AG04450 (cell line): ENCODE measurements around the gene ST3GAL3. TPM values are rescaled to one million over a fixed set of nuclear protein-coding genes. Genes with fewer than 3 reads are reported as not detected.

Source experiments
- CTCF ChIA-PET: fragments of 300-600, 350-600 bp; formaldehyde crosslinking; extraction: SDS; loops from one replicate; lab custom pipeline; 2022; ENCODE audit warnings: antibody characterized with exemption, inconsistent platforms; lab: Charles Lee
- POLR2A ChIA-PET: fragments of 350-600 bp; formaldehyde crosslinking; extraction: SDS; loops from one replicate; lab custom pipeline; 2021; ENCODE audit warnings: antibody characterized with exemption, inconsistent platforms; lab: Yijun Ruan, JAX
- DNase-seq: peaks from one replicate; pipeline ENCODE4 v3.0.0-alpha.2; 2011; ENCODE audit warnings: low read depth, low spot score
- H3K27ac ChIP-seq: one replicate; pipeline ENCODE4 v1.5.1; 2012; ENCODE audit warnings: low read depth, low read length, control low read depth
- H3K27me3 ChIP-seq: one replicate; pipeline ENCODE4 v1.6.0; 2012; ENCODE audit warnings: low read length; ENCODE audit not compliant: control insufficient read depth, insufficient read depth
- H3K4me3 ChIP-seq: 2 replicates; pipeline ENCODE4 v1.5.1; 2011; ENCODE audit warnings: mild to moderate bottlenecking, low read depth, low read length, control low read depth
- H3K9me3 ChIP-seq: 2 replicates; pipeline ENCODE4 v1.5.1; 2012; ENCODE audit warnings: low read length; ENCODE audit not compliant: control insufficient read depth, insufficient read depth
- CTCF ChIP-seq: IDR thresholded peaks from 2 replicates; pipeline ENCODE4 v1.5.1; 2011; ENCODE audit warnings: low read depth, low read length, control low read depth, inconsistent platforms
- polyA plus RNA-seq: library from polyadenylated mRNA; depleted of rRNA; stranded (reverse); fragments of >200 nt; gene quantifications from 2 replicates; pipeline ENCODE4 v1.2.3, GENCODE V29; 2011

Gene ST3GAL3
- polyA plus RNA-seq, 1 experiment: 11.5 TPM

GRCh38 chr1:43699281-43699680, 8.1 kb upstream of the ST3GAL3 start:
- no peak overlapping the region for H3K4me3 ChIP-seq
- no peaks in the 10 kb centered on the region for H3K9me3 ChIP-seq
- H3K27ac ChIP-seq: no peak overlapping the region
- POLR2A ChIA-PET: no interaction called here
- no peak for TF ChIP-seq CTCF
- no peaks in the 10 kb centered on the region for H3K27me3 ChIP-seq
- CTCF ChIA-PET: no interaction called here
- DNase-seq: no peak

- Histone ChIP-seq H3K4me3 (no peak overlapping the region), H3K27ac (no peak overlapping the region), H3K27me3 (no peaks in the 10 kb centered on the region), H3K9me3 (no peaks in the 10 kb centered on the region)
- ChIA-PET POLR2A (no interaction called here), CTCF (interaction anchor here (1.3 kb wide), 1 partner anchor 231 kb away, joined by 3 read pairs; no protein-coding TSS in a partner anchor)
- no peak for DNase-seq
- TF ChIP-seq CTCF: no peak
These were observed 3.5 kb upstream of the ST3GAL3 start for GRCh38 chr1:43703836-43704235.

GRCh38 chr1:43704838-43705237, 2.5 kb upstream of the ST3GAL3 start:
- no peak for DNase-seq
- CTCF ChIA-PET: interaction anchor here (2.8 kb wide), 1 partner anchor 230 kb away, joined by 10 read pairs; no protein-coding TSS in a partner anchor

GRCh38 chr1:43705334-43705733, 2.0 kb upstream of the ST3GAL3 start:
- no peak overlapping the region for H3K27ac ChIP-seq
- CTCF ChIA-PET: interaction anchor here (2.8 kb wide), 1 partner anchor 229 kb away, joined by 10 read pairs; no protein-coding TSS in a partner anchor
- H3K27me3 ChIP-seq: no peaks in the 10 kb centered on the region
- TF ChIP-seq CTCF: no peak
- POLR2A ChIA-PET: no interaction called here
- H3K9me3 ChIP-seq: no peaks in the 10 kb centered on the region
- no peak for DNase-seq
- H3K4me3 ChIP-seq: no peak overlapping the region

More at GRCh38 chr1:43704838-43705237, 2.5 kb upstream of the ST3GAL3 start:
- no peak overlapping the region for H3K27ac ChIP-seq
- H3K4me3 ChIP-seq: no peak overlapping the region
- no peaks in the 10 kb centered on the region for H3K9me3 ChIP-seq
- POLR2A ChIA-PET: no interaction called here
- no peaks in the 10 kb centered on the region for H3K27me3 ChIP-seq
- TF ChIP-seq CTCF: no peak

- no peak for DNase-seq
- no peak for TF ChIP-seq CTCF
- no peak overlapping the region for H3K27ac ChIP-seq
- H3K4me3 ChIP-seq: peak overlapping the region; percentile 87
- ChIA-PET POLR2A (no interaction called here), CTCF (interaction anchor here (1.3 to 2.8 kb wide), 2 partner anchors 176 to 229 kb away, joined by 3 to 10 read pairs; no protein-coding TSS in a partner anchor)
- no peaks in the 10 kb centered on the region for H3K27me3 ChIP-seq
- no peaks in the 10 kb centered on the region for H3K9me3 ChIP-seq
These were observed 1.2 kb upstream of the ST3GAL3 start for GRCh38 chr1:43705982-43706597.
